ENCODE measurements around the gene ARL5C. TPM values are rescaled to one million over a fixed set of nuclear protein-coding genes. Genes with fewer than 3 reads are reported as not detected.

ARL5C gene
- total and polyA plus RNA-seq, 2 experiments from 2014 or later = not detected

- H3K4me1 ChIP-seq (ENCODE audit: insufficient read depth) = no peaks in the 10 kb centered on the region
- peaks cover 30% of the 10 kb centered on the region; the same call in 1 of the 2 replicates for H3K36me3 ChIP-seq (ENCODE audit: low read depth)
- TF ChIP-seq EZH2phosphoT487 (IDR thresholded peaks at IDR 0.05; ENCODE audit: insufficient read depth, low read depth) (no peak), EZH2 (IDR thresholded peaks at IDR 0.05; ENCODE audit: insufficient read depth, poor library complexity, severe bottlenecking) (no peak)
- no peak overlapping the region for H3K4me2 ChIP-seq (ENCODE audit: unreplicated experiment)
- H3K9me2 ChIP-seq (ENCODE audit: insufficient read depth) = no peaks in the 10 kb centered on the region
- no peak overlapping the region for H3K27ac ChIP-seq
- DNase-seq = no peak
- H3F3A ChIP-seq (ENCODE audit: insufficient read depth) = no peaks in the 10 kb centered on the region
- H2AFZ ChIP-seq = no peak overlapping the region
- H3K9ac ChIP-seq = no peak overlapping the region
- H4K20me1 ChIP-seq (ENCODE audit: insufficient read depth) = no peaks in the 10 kb centered on the region
- H3K4me3 ChIP-seq = no peak overlapping the region
- H3K9me3 ChIP-seq (ENCODE audit: low read depth) = no peaks in the 10 kb centered on the region
- H3K27me3 ChIP-seq (replicated peaks; ENCODE audit: insufficient read depth) = no peaks in the 10 kb centered on the region
- WGBS, 2 experiments (ENCODE audit: low coverage in 1 of 2, low lambda C conversion rate in 2 of 2, missing lambda C conversion rate in 2 of 2) = 87 to 95% methylated on average over 12 to 13 of the region's 15 CpGs
- in situ Hi-C loops (cut with MboI) = no loop called here
- no peaks in the 10 kb centered on the region for H3K79me2 ChIP-seq (ENCODE audit: insufficient read depth)
These were observed 20.6 kb upstream of the ARL5C start for GRCh38 chr17:39186481-39187002.

- no peak overlapping the region for H3K9ac ChIP-seq
- 96 to 97% methylated on average over 10 of the region's 10 CpGs for WGBS, 2 experiments (ENCODE audit: low coverage in 1 of 2, low lambda C conversion rate in 2 of 2, missing lambda C conversion rate in 2 of 2)
- no peaks in the 10 kb centered on the region for H3K79me2 ChIP-seq (ENCODE audit: insufficient read depth)
- no peak overlapping the region for H3K4me2 ChIP-seq (ENCODE audit: unreplicated experiment)
- in situ Hi-C loops (cut with MboI) = no loop called here
- no peak overlapping the region for H3K27ac ChIP-seq
- no peak for TF ChIP-seq EZH2phosphoT487 (IDR thresholded peaks at IDR 0.05; ENCODE audit: insufficient read depth, low read depth)
- TF ChIP-seq EZH2 (IDR thresholded peaks at IDR 0.05; ENCODE audit: insufficient read depth, poor library complexity, severe bottlenecking) = no peak
- no peaks in the 10 kb centered on the region for H3K9me2 ChIP-seq (ENCODE audit: insufficient read depth)
- no peak overlapping the region for H2AFZ ChIP-seq
- H3K4me3 ChIP-seq = no peak overlapping the region
- peaks cover 11% of the 10 kb centered on the region; the same call in 1 of the 2 replicates for H3F3A ChIP-seq (ENCODE audit: insufficient read depth)
- H3K27me3 ChIP-seq (replicated peaks; ENCODE audit: insufficient read depth) = no peaks in the 10 kb centered on the region
- H3K9me3 ChIP-seq (ENCODE audit: low read depth) = no peaks in the 10 kb centered on the region
- DNase-seq = no peak
- H3K4me1 ChIP-seq (ENCODE audit: insufficient read depth) = peaks cover 1% of the 10 kb centered on the region; the same call in 1 of the 2 replicates
- no peaks in the 10 kb centered on the region for H4K20me1 ChIP-seq (ENCODE audit: insufficient read depth)
- peaks cover 24% of the 10 kb centered on the region; the same call in 1 of the 2 replicates for H3K36me3 ChIP-seq (ENCODE audit: low read depth)
These were observed 17.8 kb upstream of the ARL5C start for GRCh38 chr17:39183720-39184119.

- Histone ChIP-seq H3F3A (ENCODE audit: insufficient read depth) (peaks cover 13% of the 10 kb centered on the region; the same call in 1 of the 2 replicates), H3K4me1 (ENCODE audit: insufficient read depth) (peaks cover 8% of the 10 kb centered on the region; the same call in 1 of the 2 replicates), H3K36me3 (ENCODE audit: low read depth) (peaks cover 20% of the 10 kb centered on the region; the same call in 1 of the 2 replicates), H3K4me2 (ENCODE audit: unreplicated experiment) (no peak overlapping the region), H3K9ac (no peak overlapping the region), H3K9me3 (ENCODE audit: low read depth) (no peaks in the 10 kb centered on the region), H3K4me3 (no peak overlapping the region), H3K27ac (no peak overlapping the region), H3K79me2 (ENCODE audit: insufficient read depth) (no peaks in the 10 kb centered on the region), H2AFZ (no peak overlapping the region), H3K27me3 (replicated peaks; ENCODE audit: insufficient read depth) (no peaks in the 10 kb centered on the region), H3K9me2 (ENCODE audit: insufficient read depth) (no peaks in the 10 kb centered on the region), H4K20me1 (ENCODE audit: insufficient read depth) (no peaks in the 10 kb centered on the region)
- in situ Hi-C loops (cut with MboI) = no loop called here
- 97% methylated on average over 5 of the region's 5 CpGs for WGBS, 2 experiments (ENCODE audit: low coverage in 1 of 2, low lambda C conversion rate in 2 of 2, missing lambda C conversion rate in 2 of 2)
- DNase-seq = no peak
- TF ChIP-seq EZH2 (IDR thresholded peaks at IDR 0.05; ENCODE audit: insufficient read depth, poor library complexity, severe bottlenecking) (no peak), EZH2phosphoT487 (IDR thresholded peaks at IDR 0.05; ENCODE audit: insufficient read depth, low read depth) (no peak)
These were observed 17.1 kb upstream of the ARL5C start for GRCh38 chr17:39183045-39183444.

GRCh38 chr17:39181303-39181702 lies 15.3 kb upstream of the ARL5C start:
- Histone ChIP-seq H2AFZ (no peak overlapping the region), H4K20me1 (ENCODE audit: insufficient read depth) (no peaks in the 10 kb centered on the region), H3K9ac (no peak overlapping the region), H3K79me2 (ENCODE audit: insufficient read depth) (no peaks in the 10 kb centered on the region), H3K36me3 (ENCODE audit: low read depth) (peaks cover 25% of the 10 kb centered on the region; the same call in 1 of the 2 replicates), H3K9me3 (ENCODE audit: low read depth) (no peaks in the 10 kb centered on the region), H3F3A (ENCODE audit: insufficient read depth) (peaks cover 13% of the 10 kb centered on the region; the same call in 1 of the 2 replicates), H3K27me3 (replicated peaks; ENCODE audit: insufficient read depth) (no peaks in the 10 kb centered on the region), H3K4me1 (ENCODE audit: insufficient read depth) (peaks cover 8% of the 10 kb centered on the region; the same call in 1 of the 2 replicates), H3K27ac (no peak overlapping the region), H3K9me2 (ENCODE audit: insufficient read depth) (no peaks in the 10 kb centered on the region), H3K4me3 (no peak overlapping the region), H3K4me2 (ENCODE audit: unreplicated experiment) (no peak overlapping the region)
- TF ChIP-seq EZH2 (IDR thresholded peaks at IDR 0.05; ENCODE audit: insufficient read depth, poor library complexity, severe bottlenecking) (no peak), EZH2phosphoT487 (IDR thresholded peaks at IDR 0.05; ENCODE audit: insufficient read depth, low read depth) (no peak)
- in situ Hi-C loops (cut with MboI) = no loop called here
- WGBS, 2 experiments (ENCODE audit: low coverage in 1 of 2, low lambda C conversion rate in 2 of 2, missing lambda C conversion rate in 2 of 2) = 78 to 80% methylated on average over 5 of the region's 5 CpGs
- DNase-seq = no peak
